Body of pancreas (tissue), 4 donors: Measurements from ENCODE around the gene ACOX3. TPM values are rescaled to one million over a fixed set of nuclear protein-coding genes. Genes with fewer than 3 reads are reported as not detected.
A peak's percentile ranks its signal among the peaks of the same experiment; 100 is the strongest.
"Not testable (repeated sequence)": the region's sequence is repeated elsewhere in the genome, so short reads cannot be mapped to it uniquely, and the experiment has no call there.

Source experiments
- ATAC-seq: fragments of 150-250 bp; one replicate; pipeline ENCODE4 v1.9.1; 2016
- DNase-seq, 4 donors: peaks; one replicate each; pipeline ENCODE4 v3.0.0-alpha.2; 2019
- H3K27ac ChIP-seq, 4 donors: fragments of 200-600 bp; sonication (generic); 1 replicate in 3 of 4; 2 replicates in 1 of 4; pipeline versions ENCODE4 v1.5.1 to v1.6.1; 2016 to 2019; ENCODE audit warnings: mild to moderate bottlenecking in 1 of 4, mixed read lengths in 1 of 4, moderate library complexity in 1 of 4
- H3K27me3 ChIP-seq, 2 donors: fragments of 200-600 bp; sonication (generic); one replicate each; pipeline ENCODE4 v1.6.0; 2016; ENCODE audit warnings: mild to moderate bottlenecking in 1 of 2
- H3K36me3 ChIP-seq, 2 donors: fragments of 200-600 bp; sonication (generic); replicated peaks in 1 of 2; 2 replicates each; pipeline ENCODE4 v1.5.1; 2016; ENCODE audit warnings: low read depth in 2 of 2; ENCODE audit not compliant: insufficient read depth in 1 of 2
- H3K4me1 ChIP-seq: fragments of 200-600 bp; sonication (generic); one replicate; pipeline ENCODE4 v1.6.0; 2016
- H3K4me3 ChIP-seq, 2 donors: fragments of 200-600 bp; sonication (generic); 1 replicate in 1 of 2; 2 replicates in 1 of 2; pipeline ENCODE4 v1.5.1; 2016 to 2019
- H3K9me3 ChIP-seq, 3 donors: fragments of 200-600 bp; sonication (generic); 1 replicate in 2 of 3; 2 replicates in 1 of 3; pipeline ENCODE4 v1.5.1; 2016
- CTCF ChIP-seq, 7 experiments: fragments of 450-650 bp in 4 of 7; fragments of 200-600 bp in 3 of 7; sonication (generic) in 3 of 7; IDR thresholded peaks; one replicate each; pipeline ENCODE4 v1.5.1; 2016 to 2019; ENCODE audit warnings: antibody characterized with exemption in 7 of 7
- POLR2A ChIP-seq, 3 donors: fragments of 450-650 bp; IDR thresholded peaks; one replicate each; pipeline ENCODE4 v1.6.1; 2016; ENCODE audit warnings: antibody characterized with exemption in 3 of 3, mild to moderate bottlenecking in 2 of 3
- WGBS, 2 donors: methylation state at CpG; one replicate each; pipeline ENCODE4 v1.1.5; 2017; 5-methylcytosine and 5-hydroxymethylcytosine counted together
- intact Hi-C: fragments of 100-400 bp; cut with DNase I; formaldehyde crosslinking; loops from one replicate; pipeline ENCODE4 v1.15.1; 2023
- total RNA-seq, 2 donors: library from RNA; depleted of rRNA; stranded (reverse); fragments of >200 nt; gene quantifications; one replicate each; pipeline ENCODE4 v1.1.0, GENCODE V29; 2016

The ACOX3 gene
- total RNA-seq, 2 donors from 2014 or later: 18.4 to 23.4 TPM

- H3K27ac ChIP-seq: no peak overlapping the region
- ATAC-seq (no peak), DNase-seq (no peak)
- no peak for TF ChIP-seq CTCF (IDR thresholded peaks at IDR 0.05)
- TF ChIP-seq POLR2A (IDR thresholded peaks at IDR 0.05): no peak
- no peaks in the 10 kb centered on the region for H3K9me3 ChIP-seq
- WGBS, 2 donors: 92 to 97% methylated on average over 9 of the region's 9 CpGs
- H3K27me3 ChIP-seq: no peaks in the 10 kb centered on the region
- no peaks in the 10 kb centered on the region for H3K4me1 ChIP-seq
- H3K4me3 ChIP-seq: no peak overlapping the region
- H3K36me3 ChIP-seq: peaks cover 5 to 8% of the 10 kb centered on the region in 2 donors
- intact Hi-C loops: loop anchor here (10.0 kb wide), 2 partner anchors 163 to 233 kb away; no protein-coding TSS in a partner anchor
These were observed 32.8 kb downstream of the ACOX3 start for GRCh38 chr4:8407756-8408155.

GRCh38 chr4:8407316-8407715 is 33.2 kb downstream of the ACOX3 start:
- intact Hi-C loops: loop anchor here (10.0 kb wide), 2 partner anchors 163 to 233 kb away; no protein-coding TSS in a partner anchor
- ATAC-seq: no peak
- no peak overlapping the region for H3K4me3 ChIP-seq
- no peak for DNase-seq
- H3K27ac ChIP-seq: no peak overlapping the region
- H3K9me3 ChIP-seq: no peaks in the 10 kb centered on the region
- H3K36me3 ChIP-seq: peaks cover 5 to 8% of the 10 kb centered on the region in 2 donors
- no peaks in the 10 kb centered on the region for H3K4me1 ChIP-seq
- H3K27me3 ChIP-seq: no peaks in the 10 kb centered on the region
- TF ChIP-seq CTCF (IDR thresholded peaks at IDR 0.05): no peak
- no peak for TF ChIP-seq POLR2A (IDR thresholded peaks at IDR 0.05)
- WGBS, 2 donors: 95 to 96% methylated on average over 10 to 14 of the region's 14 CpGs

- 83 to 84% methylated on average over 7 of the region's 7 CpGs for WGBS, 2 donors
- H3K36me3 ChIP-seq, H3K4me1 ChIP-seq, H3K9me3 ChIP-seq, H3K27ac ChIP-seq, ATAC-seq, H3K4me3 ChIP-seq, H3K27me3 ChIP-seq: not testable (repeated sequence)
- peak; percentile 41 to 66 (median 48) for DNase-seq
- TF ChIP-seq CTCF (IDR thresholded peaks at IDR 0.05): peak in 6 of 7 experiments; percentile 8 to 43 (median 32)
- intact Hi-C loops: loop anchor here (10.0 kb wide), 2 partner anchors 162 to 232 kb away; no protein-coding TSS in a partner anchor
These were observed 33.6 kb downstream of the ACOX3 start for GRCh38 chr4:8406887-8407286.

GRCh38 chr4:8405516-8405875 is 35.0 kb downstream of the ACOX3 start:
- ATAC-seq: no peak
- Histone ChIP-seq H3K4me1 (no peaks in the 10 kb centered on the region), H3K27me3 (no peaks in the 10 kb centered on the region), H3K36me3 (peaks cover 5 to 8% of the 10 kb centered on the region in 2 donors), H3K4me3 (no peak overlapping the region), H3K9me3 (no peaks in the 10 kb centered on the region), H3K27ac (no peak overlapping the region)
- 83 to 93% methylated on average over 4 to 9 of the region's 9 CpGs for WGBS, 2 donors
- intact Hi-C loops: loop anchor here (10.0 kb wide), 2 partner anchors 161 to 231 kb away; no protein-coding TSS in a partner anchor
- DNase-seq: no peak
- no peak for TF ChIP-seq POLR2A (IDR thresholded peaks at IDR 0.05)
- TF ChIP-seq CTCF (IDR thresholded peaks at IDR 0.05): no peak
